GM12872 (cell line): ENCODE data around the gene LYPD6.

Experiments used
- TF ChIP-seq, protein P1 (sequence below): IDR thresholded peaks from 3 replicates; pipeline ENCODE4 v1.5.1; 2011; ENCODE audit warnings: low read depth, mild to moderate bottlenecking, low read length, moderate library complexity; ENCODE audit not compliant: insufficient read depth

LYPD6 gene

DNA sequence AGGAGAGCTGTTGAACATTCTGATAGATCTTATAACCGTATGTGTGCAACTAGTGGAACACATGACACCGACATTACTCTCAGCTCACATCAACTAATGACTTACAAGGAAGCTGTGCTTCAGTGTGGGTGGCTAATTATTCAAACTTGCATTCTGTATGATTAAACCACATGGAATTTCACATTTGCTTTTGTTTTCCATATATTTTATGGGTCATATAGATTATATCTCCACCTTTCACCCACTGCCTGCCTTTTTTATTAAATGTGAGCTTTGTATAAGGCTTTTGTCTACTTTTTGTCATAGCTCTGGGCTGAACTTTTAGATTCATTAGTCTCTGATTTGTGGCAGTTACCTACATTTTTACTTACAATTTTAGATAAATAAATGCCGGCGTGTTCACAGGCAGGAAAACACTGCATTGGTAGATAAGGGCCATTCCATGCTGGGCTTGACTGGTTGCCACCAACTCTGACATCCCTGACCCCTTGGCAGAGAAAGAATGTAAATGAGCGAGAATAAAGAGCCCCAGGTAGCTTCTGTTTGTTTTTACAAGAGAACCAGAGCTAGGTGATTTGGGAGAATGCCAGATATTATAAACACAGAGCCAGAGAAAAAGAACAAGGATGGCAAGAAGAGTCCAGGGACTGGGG, 35.7 kb downstream of the LYPD6 start:
- TF ChIP-seq, protein P1, sequence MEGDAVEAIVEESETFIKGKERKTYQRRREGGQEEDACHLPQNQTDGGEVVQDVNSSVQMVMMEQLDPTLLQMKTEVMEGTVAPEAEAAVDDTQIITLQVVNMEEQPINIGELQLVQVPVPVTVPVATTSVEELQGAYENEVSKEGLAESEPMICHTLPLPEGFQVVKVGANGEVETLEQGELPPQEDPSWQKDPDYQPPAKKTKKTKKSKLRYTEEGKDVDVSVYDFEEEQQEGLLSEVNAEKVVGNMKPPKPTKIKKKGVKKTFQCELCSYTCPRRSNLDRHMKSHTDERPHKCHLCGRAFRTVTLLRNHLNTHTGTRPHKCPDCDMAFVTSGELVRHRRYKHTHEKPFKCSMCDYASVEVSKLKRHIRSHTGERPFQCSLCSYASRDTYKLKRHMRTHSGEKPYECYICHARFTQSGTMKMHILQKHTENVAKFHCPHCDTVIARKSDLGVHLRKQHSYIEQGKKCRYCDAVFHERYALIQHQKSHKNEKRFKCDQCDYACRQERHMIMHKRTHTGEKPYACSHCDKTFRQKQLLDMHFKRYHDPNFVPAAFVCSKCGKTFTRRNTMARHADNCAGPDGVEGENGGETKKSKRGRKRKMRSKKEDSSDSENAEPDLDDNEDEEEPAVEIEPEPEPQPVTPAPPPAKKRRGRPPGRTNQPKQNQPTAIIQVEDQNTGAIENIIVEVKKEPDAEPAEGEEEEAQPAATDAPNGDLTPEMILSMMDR, result no peak

DNA sequence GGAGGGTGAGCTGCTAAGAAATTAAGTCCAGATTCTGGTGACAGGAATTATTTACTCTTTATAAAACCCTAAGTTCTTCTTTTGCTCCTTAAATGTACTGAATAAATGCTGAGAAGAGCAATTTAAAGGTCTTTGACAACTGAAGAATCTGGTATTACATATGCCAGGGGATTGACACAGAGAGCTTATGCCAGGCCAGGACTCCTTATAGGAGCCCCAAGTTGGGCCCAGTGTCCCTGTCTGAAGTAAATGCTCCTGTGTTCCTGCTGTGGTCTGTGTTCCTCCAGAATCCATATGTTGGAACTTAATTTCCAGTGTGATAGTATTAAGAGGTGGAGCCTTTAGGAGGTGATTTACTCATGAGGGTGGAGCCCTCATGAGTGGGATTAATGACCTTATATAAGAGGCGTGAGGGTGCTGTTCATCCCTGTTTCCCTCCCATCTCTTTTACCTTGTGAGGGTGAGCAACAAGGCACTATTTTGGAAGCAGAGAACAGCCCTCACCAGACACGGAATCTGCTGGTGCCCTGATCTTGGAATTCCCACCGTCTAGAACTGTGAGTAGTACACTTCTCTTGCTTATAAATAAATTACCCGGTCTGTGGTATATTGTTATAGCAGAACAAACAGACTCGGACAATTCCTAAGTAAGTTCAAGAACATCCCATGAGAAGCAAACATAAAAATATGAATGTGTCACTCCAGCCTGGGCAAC, 39.8 kb downstream of the LYPD6 start:
- TF ChIP-seq, protein P1, result no peak

DNA sequence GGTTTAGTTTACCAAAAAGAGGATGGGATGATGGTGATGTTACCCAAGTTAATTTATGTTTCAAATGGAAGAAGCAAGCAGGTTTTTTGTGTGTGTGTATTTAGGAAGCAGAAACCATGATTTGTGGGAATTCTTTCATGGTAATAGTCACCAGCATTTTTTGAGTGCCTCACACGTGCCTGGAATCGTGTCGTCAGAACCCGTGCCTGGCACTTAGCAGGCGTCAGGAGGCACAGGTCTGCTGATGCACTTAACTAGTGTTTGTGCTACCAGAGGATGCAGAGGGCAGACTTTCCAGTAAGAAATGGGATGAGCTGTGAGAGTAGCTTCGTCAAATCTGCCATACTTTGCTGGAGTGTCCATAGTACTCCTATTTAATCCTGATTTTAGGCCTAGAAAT, 41.1 kb downstream of the LYPD6 start:
- TF ChIP-seq, protein P1, result no peak

DNA sequence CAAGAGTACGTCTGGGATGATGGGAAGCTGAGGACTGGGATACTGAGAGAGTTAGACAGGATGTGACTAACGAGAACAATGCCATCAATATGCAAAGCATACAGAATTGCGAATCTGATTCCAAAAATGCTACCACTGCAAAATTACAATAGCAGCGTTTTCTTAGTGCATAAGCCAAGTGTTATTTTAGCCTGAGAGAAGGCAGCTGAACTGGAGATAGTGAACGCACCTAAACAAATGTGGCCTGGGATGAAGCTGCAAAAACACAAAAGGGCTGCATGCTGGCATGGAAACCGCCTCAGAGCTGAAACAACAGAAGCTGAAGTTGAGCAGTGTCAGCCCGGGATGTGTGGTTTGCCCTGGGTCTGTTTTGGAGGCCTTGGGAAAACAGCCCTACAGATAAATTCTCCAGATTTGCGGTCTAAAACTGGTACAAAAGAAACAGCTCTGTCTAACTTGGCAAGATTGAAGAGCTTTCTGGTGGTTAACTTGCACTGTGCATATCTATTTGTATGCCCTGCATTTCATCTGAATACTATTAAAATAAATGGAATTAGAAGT, 45.5 kb downstream of the LYPD6 start:
- TF ChIP-seq, protein P1, result no peak

DNA sequence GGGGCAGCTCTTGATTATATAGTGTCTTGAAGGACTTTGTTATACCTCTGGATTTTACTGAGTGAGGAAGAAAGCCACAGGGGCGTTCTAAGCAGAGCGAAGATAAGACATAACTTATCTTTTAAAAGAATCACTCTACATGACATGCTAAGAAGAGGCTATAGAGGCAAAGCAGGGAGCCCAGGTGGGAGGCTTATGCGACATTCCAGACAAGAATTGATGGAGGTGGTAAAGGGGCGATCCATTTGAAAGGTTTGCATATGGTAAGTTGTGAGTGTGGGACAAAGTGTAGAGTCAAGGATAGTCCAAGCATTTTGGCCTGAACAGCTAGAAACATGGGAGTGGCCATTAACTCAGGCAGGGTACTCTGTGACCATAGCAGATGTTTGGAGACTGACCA, 49.8 kb downstream of the LYPD6 start:
- TF ChIP-seq, protein P1, result no peak

DNA sequence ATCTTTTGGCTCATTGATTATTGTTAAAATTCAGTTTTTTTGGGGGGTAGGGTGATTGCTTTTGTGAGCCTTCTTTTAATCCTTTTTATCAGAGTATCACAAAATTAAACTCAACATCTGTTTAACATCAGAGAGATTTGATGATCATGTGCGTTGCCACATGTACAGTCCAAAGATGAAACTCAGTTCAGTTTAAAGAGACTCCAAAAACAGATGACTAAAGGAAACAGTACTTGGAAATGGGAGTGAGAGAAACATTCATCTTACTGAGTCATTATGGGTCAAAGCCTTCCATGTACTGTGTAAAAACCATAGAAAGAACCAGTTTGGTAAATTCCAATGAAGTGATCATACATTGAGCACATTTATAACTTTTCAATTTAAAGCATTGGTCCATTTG, 53.0 kb downstream of the LYPD6 start:
- TF ChIP-seq, protein P1, result no peak

DNA sequence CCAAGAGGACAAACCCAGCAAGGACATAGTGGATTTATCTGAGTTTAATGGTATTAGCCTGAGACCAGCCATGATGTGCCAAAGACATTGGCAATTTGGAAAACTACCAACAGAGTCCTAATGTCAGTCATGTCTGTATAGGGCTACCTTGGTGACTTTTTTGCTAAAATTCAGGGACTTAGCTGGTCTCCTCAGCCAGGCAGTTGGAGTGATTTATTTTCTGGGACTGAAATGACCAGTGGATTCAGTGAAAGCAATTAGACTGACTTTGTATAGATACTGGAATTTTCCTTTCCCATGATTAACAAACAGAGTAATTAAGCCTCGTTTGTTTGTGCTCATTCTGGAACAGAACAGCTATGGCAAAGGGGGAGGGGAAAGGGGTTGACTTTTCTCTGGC, 55.0 kb downstream of the LYPD6 start:
- TF ChIP-seq, protein P1, result no peak
